Testis (tissue), 3 donors: ENCODE measurements around the gene MYOCD. TPM values are rescaled to one million over a fixed set of nuclear protein-coding genes. Genes with fewer than 3 reads are reported as not detected.

Experiments used
- DNase-seq: peaks from one replicate; pipeline ENCODE4 v3.0.0-alpha.2; 2019
- H3K27ac ChIP-seq, 2 donors: fragments of 200-600 bp; sonication (generic); one replicate each; pipeline ENCODE4 v1.5.1; 2019
- H3K27me3 ChIP-seq: fragments of 200-600 bp; sonication (generic); one replicate; pipeline ENCODE4 v1.5.1; 2019
- H3K36me3 ChIP-seq: fragments of 200-600 bp; sonication (generic); one replicate; pipeline ENCODE4 v1.5.1; 2017; ENCODE audit warnings: low read depth; ENCODE audit errors: missing control alignments
- H3K4me1 ChIP-seq: fragments of 200-600 bp; sonication (generic); one replicate; pipeline ENCODE4 v1.5.1; 2019
- H3K4me3 ChIP-seq, 2 donors: fragments of 200-600 bp; sonication (generic); one replicate each; pipeline ENCODE4 v1.5.1; 2017 to 2019
- H3K9me3 ChIP-seq: fragments of 200-600 bp; sonication (generic); one replicate; pipeline ENCODE4 v1.5.1; 2017
- POLR2A ChIP-seq: fragments of 450-650 bp; IDR thresholded peaks from one replicate; pipeline ENCODE4 v1.6.1; 2017; ENCODE audit warnings: antibody characterized with exemption, mild to moderate bottlenecking, moderate library complexity
- WGBS, 2 donors: methylation state at CpG; one replicate each; pipeline ENCODE4 v1.1.5; 2018; 5-methylcytosine and 5-hydroxymethylcytosine counted together
- intact Hi-C: fragments of 100-400 bp; cut with DNase I; formaldehyde crosslinking; loops from one replicate; pipeline ENCODE4 v1.15.1; 2023; ENCODE audit warnings: low total_unique reads
- polyA plus RNA-seq: library from polyadenylated mRNA; stranded (reverse); fragments of 350-450 nt; fragmentation: Illumina TruSeq; extraction: RNeasy Lipid Tissue Mini Kit (QIAGEN cat#74804); gene quantifications from one replicate; pipeline ENCODE4 v1.2.3, GENCODE V29; 2014; ENCODE audit warnings: low read depth, low replicate concordance; ENCODE audit not compliant: insufficient read depth
- total RNA-seq, 2 donors: library from RNA; depleted of rRNA; stranded (reverse); fragments of >200 nt; gene quantifications; one replicate each; pipeline ENCODE4 v1.2.3, GENCODE V29; 2016
- TF ChIP-seq, protein P1 (sequence below), 3 experiments: fragments of 450-650 bp in 2 of 3; fragments of 200-600 bp in 1 of 3; sonication (generic) in 1 of 3; IDR thresholded peaks; one replicate each; pipeline ENCODE4 v1.5.1; 2016 to 2019; ENCODE audit warnings: antibody characterized with exemption in 3 of 3, mild to moderate bottlenecking in 2 of 3, moderate library complexity in 1 of 3

MYOCD gene
- total and polyA plus RNA-seq, 3 donors from 2014 or later, result 7.3 to 13.3 (median 7.6) TPM

DNA sequence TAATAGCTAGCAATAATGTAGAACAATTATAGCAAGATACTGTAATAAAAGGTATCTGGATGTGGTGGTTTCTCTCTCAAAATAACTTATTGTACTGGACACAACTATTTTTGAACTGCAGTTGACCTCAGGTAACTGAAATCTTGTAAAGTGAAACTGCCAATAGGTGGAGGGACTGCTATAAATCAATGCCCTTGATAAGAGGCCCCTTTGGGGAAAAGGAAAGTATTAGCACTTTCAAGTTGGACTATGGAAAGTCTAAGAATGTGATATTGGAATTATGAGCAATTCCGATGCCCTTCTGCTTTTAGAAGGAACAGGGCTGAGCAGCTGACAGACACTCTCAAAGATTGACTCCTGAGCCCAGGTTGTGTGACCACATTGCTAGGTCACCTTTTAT, 79.1 kb downstream of the MYOCD start:
- Histone ChIP-seq H3K27me3 (no peaks in the 10 kb centered on the region), H3K9me3 (no peaks in the 10 kb centered on the region), H3K4me1 (peaks cover 6% of the 10 kb centered on the region), H3K27ac (no peak overlapping the region), H3K36me3 (no peaks in the 10 kb centered on the region), H3K4me3 (no peak overlapping the region)
- WGBS, 2 donors, result 96% methylated on average over 1 of the region's 1 CpG
- intact Hi-C loops, result no loop called here
- no peak for TF ChIP-seq POLR2A
- TF ChIP-seq, protein P1, sequence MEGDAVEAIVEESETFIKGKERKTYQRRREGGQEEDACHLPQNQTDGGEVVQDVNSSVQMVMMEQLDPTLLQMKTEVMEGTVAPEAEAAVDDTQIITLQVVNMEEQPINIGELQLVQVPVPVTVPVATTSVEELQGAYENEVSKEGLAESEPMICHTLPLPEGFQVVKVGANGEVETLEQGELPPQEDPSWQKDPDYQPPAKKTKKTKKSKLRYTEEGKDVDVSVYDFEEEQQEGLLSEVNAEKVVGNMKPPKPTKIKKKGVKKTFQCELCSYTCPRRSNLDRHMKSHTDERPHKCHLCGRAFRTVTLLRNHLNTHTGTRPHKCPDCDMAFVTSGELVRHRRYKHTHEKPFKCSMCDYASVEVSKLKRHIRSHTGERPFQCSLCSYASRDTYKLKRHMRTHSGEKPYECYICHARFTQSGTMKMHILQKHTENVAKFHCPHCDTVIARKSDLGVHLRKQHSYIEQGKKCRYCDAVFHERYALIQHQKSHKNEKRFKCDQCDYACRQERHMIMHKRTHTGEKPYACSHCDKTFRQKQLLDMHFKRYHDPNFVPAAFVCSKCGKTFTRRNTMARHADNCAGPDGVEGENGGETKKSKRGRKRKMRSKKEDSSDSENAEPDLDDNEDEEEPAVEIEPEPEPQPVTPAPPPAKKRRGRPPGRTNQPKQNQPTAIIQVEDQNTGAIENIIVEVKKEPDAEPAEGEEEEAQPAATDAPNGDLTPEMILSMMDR (IDR thresholded peaks at IDR 0.05), result no peak
- DNase-seq, result no peak

DNA sequence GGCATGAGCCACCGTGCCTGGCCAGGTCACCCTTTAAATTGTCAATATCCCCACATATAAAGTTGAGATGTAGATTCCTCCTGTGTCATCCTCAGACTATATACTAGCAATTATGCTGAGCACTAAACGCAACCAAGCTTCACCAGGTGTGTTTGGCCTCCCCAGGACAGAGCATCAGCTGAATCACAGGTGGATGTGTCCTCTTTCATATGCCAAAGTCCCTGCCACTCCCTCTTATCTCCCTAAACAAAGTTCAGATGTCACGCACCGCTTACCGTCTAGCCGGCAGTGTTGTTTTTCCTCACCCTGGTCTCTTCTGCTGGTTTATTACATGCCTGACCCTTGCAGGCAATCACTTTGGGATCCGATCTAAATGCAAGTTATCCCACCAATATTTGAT, 79.8 kb downstream of the MYOCD start:
- H3K27ac ChIP-seq, result no peak overlapping the region
- H3K4me3 ChIP-seq, result no peak overlapping the region
- peaks cover 6% of the 10 kb centered on the region for H3K4me1 ChIP-seq
- no peak for DNase-seq
- TF ChIP-seq POLR2A, result no peak
- TF ChIP-seq, protein P1 (IDR thresholded peaks at IDR 0.05), result no peak
- no peaks in the 10 kb centered on the region for H3K27me3 ChIP-seq
- no peaks in the 10 kb centered on the region for H3K36me3 ChIP-seq
- no peaks in the 10 kb centered on the region for H3K9me3 ChIP-seq
- WGBS, 2 donors, result 82 to 90% methylated on average over 7 of the region's 7 CpGs
- intact Hi-C loops, result no loop called here

DNA sequence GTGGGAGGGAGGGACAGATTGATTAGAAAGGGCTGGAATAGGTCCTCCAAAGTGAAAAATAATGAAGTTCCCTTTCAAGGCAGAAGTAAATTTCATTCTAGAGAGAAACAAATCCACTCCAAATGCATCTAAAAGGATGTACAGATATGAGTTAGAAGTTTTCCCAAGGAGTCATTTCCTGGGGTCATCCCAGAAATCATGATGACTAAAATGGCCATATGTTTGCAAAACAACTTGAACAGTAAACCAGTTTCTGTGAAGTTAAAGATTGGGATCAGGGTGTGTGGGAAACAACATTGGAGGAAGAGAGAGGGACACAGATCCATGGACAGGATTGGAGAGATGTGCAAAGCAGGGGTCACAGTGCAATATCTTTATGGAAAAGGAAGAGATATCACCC, 91.1 kb downstream of the MYOCD start:
- TF ChIP-seq, protein P1 (IDR thresholded peaks at IDR 0.05), result no peak
- TF ChIP-seq POLR2A, result no peak
- intact Hi-C loops, result no loop called here
- H3K27ac ChIP-seq, result no peak overlapping the region
- no peaks in the 10 kb centered on the region for H3K27me3 ChIP-seq
- no peaks in the 10 kb centered on the region for H3K4me1 ChIP-seq
- no peak overlapping the region for H3K4me3 ChIP-seq
- no peaks in the 10 kb centered on the region for H3K9me3 ChIP-seq
- H3K36me3 ChIP-seq, result no peaks in the 10 kb centered on the region
- DNase-seq, result no peak

GRCh38 chr17:12759090-12759489, 93.4 kb downstream of the MYOCD start:
- Histone ChIP-seq H3K9me3 (no peaks in the 10 kb centered on the region), H3K4me3 (no peak overlapping the region), H3K27ac (no peak overlapping the region), H3K27me3 (no peaks in the 10 kb centered on the region), H3K4me1 (no peaks in the 10 kb centered on the region), H3K36me3 (no peaks in the 10 kb centered on the region)
- intact Hi-C loops, result no loop called here
- TF ChIP-seq POLR2A, result no peak
- TF ChIP-seq, protein P1 (IDR thresholded peaks at IDR 0.05), result no peak
- DNase-seq, result no peak
- WGBS, 2 donors, result 41 to 71% methylated on average over 2 of the region's 2 CpGs

DNA sequence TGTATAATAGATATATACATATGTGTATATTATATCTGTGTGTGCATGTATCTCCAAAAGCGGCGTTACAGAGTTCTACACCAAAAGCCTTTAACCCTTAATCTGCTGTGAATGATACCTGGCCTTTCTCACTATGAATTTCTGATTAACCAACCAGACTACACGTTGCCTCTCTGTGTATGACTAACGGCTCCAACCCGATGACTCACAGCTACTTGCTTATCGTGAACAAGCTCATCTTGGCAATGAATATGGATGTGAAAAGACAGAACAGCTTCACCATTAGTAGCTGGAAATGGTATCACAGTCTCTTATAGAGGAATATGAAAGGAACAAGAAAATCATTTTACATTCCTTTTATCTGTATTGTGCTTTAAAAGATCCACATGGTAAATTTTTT, 99.9 kb downstream of the MYOCD start:
- Histone ChIP-seq H3K27ac (no peak overlapping the region), H3K4me3 (no peak overlapping the region), H3K4me1 (no peaks in the 10 kb centered on the region), H3K36me3 (no peaks in the 10 kb centered on the region), H3K27me3 (no peaks in the 10 kb centered on the region), H3K9me3 (no peaks in the 10 kb centered on the region)
- 54 to 60% methylated on average over 6 of the region's 6 CpGs for WGBS, 2 donors
- TF ChIP-seq, protein P1 (IDR thresholded peaks at IDR 0.05), result no peak
- TF ChIP-seq POLR2A, result no peak
- no peak for DNase-seq
- intact Hi-C loops, result no loop called here
